ENCODE measurements around the gene KRTAP1-1.

GRCh38 chr17:41008811-41009210 is 32.4 kb downstream of the KRTAP1-1 start, which contains the start of gene KRTAP3-1:
- TF ChIP-seq POLR2A (IDR thresholded peaks at IDR 0.05; ENCODE audit: low read depth, low read length) = no peak
- TF ChIP-seq TAF1 (IDR thresholded peaks at IDR 0.05; ENCODE audit: borderline replicate concordance, low read depth, low read length) = no peak

All from GM12892 (cell line).